22Rv1 (cell line): ENCODE measurements around the gene MAGI2.

ENCODE experiments used
- CTCF ChIP-seq: fragments of 450-650 bp; IDR thresholded peaks from 2 replicates; pipeline ENCODE4 v1.5.1; 2017; ENCODE audit warnings: mild to moderate bottlenecking
- ZFX ChIP-seq: fragments of 450-650 bp; IDR thresholded peaks from 2 replicates; pipeline ENCODE4 v1.6.1; 2017; ENCODE audit warnings: antibody characterized with exemption, borderline replicate concordance

- TF ChIP-seq CTCF (no peak), ZFX (no peak)
Observed at GRCh38 chr7:78649976-78650375, 803.5 kb downstream of the MAGI2 start.
